GM23338 (cell line): Measurements from ENCODE around the gene ST6GALNAC1. TPM values are rescaled to one million over a fixed set of nuclear protein-coding genes. Genes with fewer than 3 reads are reported as not detected.

ENCODE experiments used
- ATAC-seq: fragments of 200-7000 bp; cut with Tn5 transposase; 3 replicates; pipeline ENCODE4 v1.9.1; 2020
- DNase-seq: peaks from one replicate; pipeline ENCODE4 v3.0.0-alpha.2; 2015; ENCODE audit warnings: low spot score
- H2AFZ ChIP-seq: fragments of 200-600 bp; sonication (generic); 2 replicates; pipeline ENCODE4 v1.8.0; 2016; ENCODE audit warnings: antibody characterized with exemption, mild to moderate bottlenecking, moderate library complexity
- H3F3A ChIP-seq: fragments of 200-600 bp; sonication (generic); replicated peaks from 2 replicates; pipeline ENCODE4 v1.8.0; 2017; ENCODE audit warnings: antibody characterized with exemption, mixed run types, low read depth
- H3K27ac ChIP-seq: fragments of 200-600 bp; sonication (generic); 2 replicates; pipeline ENCODE4 v1.6.1; 2016; ENCODE audit warnings: low read depth
- H3K27me3 ChIP-seq: fragments of 200-600 bp; sonication (generic); 2 replicates; pipeline ENCODE4 v1.8.0; 2016; ENCODE audit warnings: mild to moderate bottlenecking, mixed run types, moderate library complexity; ENCODE audit not compliant: insufficient read depth
- H3K36me3 ChIP-seq: fragments of 200-600 bp; sonication (generic); 2 replicates; pipeline ENCODE4 v1.8.0; 2016; ENCODE audit warnings: mild to moderate bottlenecking; ENCODE audit not compliant: insufficient read depth
- H3K4me1 ChIP-seq: fragments of 200-600 bp; sonication (generic); 2 replicates; pipeline ENCODE4 v1.8.0; 2016; ENCODE audit warnings: mild to moderate bottlenecking, moderate library complexity; ENCODE audit not compliant: insufficient read depth
- H3K4me2 ChIP-seq: fragments of 200-600 bp; sonication (generic); 2 replicates; pipeline ENCODE4 v1.7.1; 2017; ENCODE audit warnings: mixed run types
- H3K4me3 ChIP-seq: fragments of 200-600 bp; sonication (generic); 2 replicates; pipeline ENCODE4 v1.6.1; 2016; ENCODE audit warnings: mixed run types
- H3K79me2 ChIP-seq: fragments of 200-600 bp; sonication (generic); replicated peaks from 2 replicates; pipeline ENCODE4 v1.8.0; 2017; ENCODE audit warnings: mild to moderate bottlenecking; ENCODE audit not compliant: insufficient read depth
- H3K9me2 ChIP-seq: fragments of 200-600 bp; sonication (generic); 2 replicates; pipeline ENCODE4 v1.8.0; 2017; ENCODE audit not compliant: insufficient read depth
- H4K20me1 ChIP-seq: fragments of 200-600 bp; sonication (generic); replicated peaks from 2 replicates; pipeline ENCODE4 v1.8.0; 2017; ENCODE audit warnings: mild to moderate bottlenecking; ENCODE audit not compliant: insufficient read depth
- H3K27ac Mint-ChIP-seq: 2 replicates; pipeline ENCODE4 v1.8.0; 2020; ENCODE audit warnings: inconsistent platforms, mild to moderate bottlenecking, moderate library complexity, mixed read lengths
- H3K27me3 Mint-ChIP-seq: 3 replicates; pipeline ENCODE4 v1.8.0; 2022; ENCODE audit warnings: low read depth, mild to moderate bottlenecking, moderate library complexity, mixed read lengths, inconsistent platforms; ENCODE audit not compliant: insufficient read depth, poor library complexity
- H3K36me3 Mint-ChIP-seq: 3 replicates; pipeline ENCODE4 v1.8.0; 2021; ENCODE audit warnings: low read depth, mild to moderate bottlenecking, inconsistent platforms, moderate library complexity, mixed read lengths
- H3K4me1 Mint-ChIP-seq: 3 replicates; pipeline ENCODE4 v1.8.0; 2020; ENCODE audit warnings: mild to moderate bottlenecking, inconsistent platforms, mixed read lengths
- H3K4me3 Mint-ChIP-seq: 3 replicates; pipeline ENCODE4 v1.8.0; 2021; ENCODE audit warnings: moderate library complexity, mild to moderate bottlenecking, inconsistent platforms, mixed read lengths
- H3K9me3 Mint-ChIP-seq: 3 replicates; pipeline ENCODE4 v1.8.0; 2020; ENCODE audit warnings: moderate library complexity, mild to moderate bottlenecking, inconsistent platforms, mixed read lengths
- CREB1 ChIP-seq: fragments of 250-450 bp; sonication (Bioruptor Pico); IDR thresholded peaks from 2 replicates; pipeline ENCODE4 v1.5.0; 2020; ENCODE audit warnings: low read depth, mild to moderate bottlenecking, moderate library complexity
- ETS1 ChIP-seq: IDR thresholded peaks from 2 replicates; pipeline ENCODE4 v1.6.1; 2016; ENCODE audit warnings: antibody characterized with exemption
- EZH2 ChIP-seq: fragments of 200-600 bp; sonication (generic); IDR thresholded peaks from one replicate; pipeline ENCODE4 v1.8.0; 2017; ENCODE audit warnings: antibody characterized with exemption, mild to moderate bottlenecking, low read depth; ENCODE audit not compliant: unreplicated experiment
- EZH2phosphoT487 ChIP-seq: fragments of 200-600 bp; sonication (generic); IDR thresholded peaks from one replicate; pipeline ENCODE4 v1.8.1; 2018; ENCODE audit warnings: antibody characterized with exemption; ENCODE audit not compliant: unreplicated experiment
- JUNB ChIP-seq: IDR thresholded peaks from one replicate; pipeline ENCODE4 v1.6.1; 2016; ENCODE audit warnings: antibody characterized with exemption; ENCODE audit not compliant: unreplicated experiment
- POLR2AphosphoS5 ChIP-seq: IDR thresholded peaks from 2 replicates; pipeline ENCODE4 v1.6.1; 2016; ENCODE audit warnings: antibody characterized with exemption, low read depth
- REST ChIP-seq: IDR thresholded peaks from one replicate; pipeline ENCODE4 v1.6.1; 2018; ENCODE audit warnings: antibody characterized with exemption; ENCODE audit not compliant: unreplicated experiment
- STAT1 ChIP-seq: IDR thresholded peaks from one replicate; pipeline ENCODE4 v1.6.1; 2016; ENCODE audit warnings: antibody characterized with exemption; ENCODE audit not compliant: unreplicated experiment
- ZNF114 ChIP-seq: fragments of 250-450 bp; sonication (Bioruptor Pico); IDR thresholded peaks from 2 replicates; pipeline ENCODE4 v1.5.0; 2020; ENCODE audit warnings: mild to moderate bottlenecking, moderate library complexity
- polyA plus RNA-seq: library from polyadenylated mRNA; unstranded; fragments of >200 nt; fragmentation: Nextera tagmentation; extraction: Ambion mirVana; gene quantifications from 2 replicates; pipeline ENCODE4 v1.2.1, GENCODE V29; 2016
- total RNA-seq: library from RNA; depleted of rRNA; stranded (reverse); fragments of >200 nt; shearing (Covaris generic); gene quantifications from 2 replicates; pipeline ENCODE4 v1.2.3, GENCODE V29; 2014

The ST6GALNAC1 gene
- total and polyA plus RNA-seq, 2 experiments from 2014 or later = not detected

GRCh38 chr17:76585033-76585648 is 58.4 kb downstream of the ST6GALNAC1 start:
- Histone ChIP-seq H3K4me3 (peak overlapping the region; percentile 77), H3K27ac (no peak overlapping the region), H3K36me3 (no peaks in the 10 kb centered on the region), H2AFZ (peak overlapping the region; percentile 97), H3K27me3 (peaks cover 81% of the 10 kb centered on the region), H3K4me1 (peaks cover 10% of the 10 kb centered on the region), H3K4me2 (peak overlapping the region; percentile 97), H3F3A (0 out of 2 replicates have a peak, but pooled peaks cover 3% of the 10 kb centered on the region), H3K79me2 (no peaks in the 10 kb centered on the region), H3K9me2 (no peaks in the 10 kb centered on the region), H4K20me1 (no peaks in the 10 kb centered on the region; the same call in 1 of the 2 replicates)
- Mint-ChIP-seq H3K36me3 (no peaks in the 10 kb centered on the region; the same call in 2 of the 3 replicates), H3K27me3 (peaks cover 63% of the 10 kb centered on the region), H3K4me1 (peaks cover 13% of the 10 kb centered on the region; the same call in 2 of the 3 replicates), H3K4me3 (peak overlapping the region; percentile 73), H3K9me3 (no peaks in the 10 kb centered on the region; the same call in 1 of the 3 replicates), H3K27ac (no peak overlapping the region)
- no peak for TF ChIP-seq ETS1
- no peak for TF ChIP-seq POLR2AphosphoS5
- TF ChIP-seq EZH2 = peak; percentile 92
- TF ChIP-seq CREB1 (CRISPR knock-in tag) = no peak
- TF ChIP-seq EZH2phosphoT487 = peak; percentile 26
- ATAC-seq = peak; percentile 55
- DNase-seq = peak; percentile 76

GRCh38 chr17:76584427-76585032 is 59.0 kb downstream of the ST6GALNAC1 start:
- Histone ChIP-seq H3K4me1 (peaks cover 10% of the 10 kb centered on the region), H3K27me3 (peaks cover 86% of the 10 kb centered on the region), H3K79me2 (no peaks in the 10 kb centered on the region), H2AFZ (peak overlapping the region; percentile 97), H3K36me3 (no peaks in the 10 kb centered on the region), H3K4me3 (peak overlapping the region; percentile 77), H3K27ac (no peak overlapping the region), H3K9me2 (no peaks in the 10 kb centered on the region), H3K4me2 (peak overlapping the region; percentile 97), H4K20me1 (no peaks in the 10 kb centered on the region; the same call in 1 of the 2 replicates), H3F3A (0 out of 2 replicates have a peak, but pooled peaks cover 3% of the 10 kb centered on the region)
- Mint-ChIP-seq H3K27me3 (peaks cover 66% of the 10 kb centered on the region), H3K4me1 (peaks cover 13% of the 10 kb centered on the region; the same call in 2 of the 3 replicates), H3K36me3 (no peaks in the 10 kb centered on the region; the same call in 2 of the 3 replicates), H3K4me3 (peak overlapping the region; percentile 73), H3K9me3 (no peaks in the 10 kb centered on the region; the same call in 1 of the 3 replicates), H3K27ac (no peak overlapping the region)
- ATAC-seq = peak; percentile 15; the same call in 2 of the 3 replicates
- DNase-seq = peak; percentile 50
- TF ChIP-seq EZH2 (peak; percentile 62), JUNB (no peak)

GRCh38 chr17:76582660-76583059 is 60.9 kb downstream of the ST6GALNAC1 start:
- peaks cover 11% of the 10 kb centered on the region; the same call in 2 of the 3 replicates for H3K4me1 Mint-ChIP-seq
- Histone ChIP-seq H3K27ac (no peak overlapping the region), H2AFZ (no peak overlapping the region), H3K36me3 (no peaks in the 10 kb centered on the region), H3K4me1 (peaks cover 10% of the 10 kb centered on the region), H3K4me2 (no peak overlapping the region), H3K4me3 (no peak overlapping the region), H3K9me2 (no peaks in the 10 kb centered on the region), H4K20me1 (no peaks in the 10 kb centered on the region), H3F3A (0 out of 2 replicates have a peak, but pooled peaks cover 3% of the 10 kb centered on the region), H3K27me3 (peaks cover 78% of the 10 kb centered on the region), H3K79me2 (no peaks in the 10 kb centered on the region)
- DNase-seq = no peak
- H3K27ac Mint-ChIP-seq = no peak overlapping the region
- no peaks in the 10 kb centered on the region; the same call in 2 of the 3 replicates for H3K36me3 Mint-ChIP-seq
- ATAC-seq = no peak
- H3K9me3 Mint-ChIP-seq = no peaks in the 10 kb centered on the region; the same call in 2 of the 3 replicates
- H3K4me3 Mint-ChIP-seq = no peak overlapping the region
- H3K27me3 Mint-ChIP-seq = peaks cover 54% of the 10 kb centered on the region
- no peak for TF ChIP-seq ZNF114 (CRISPR knock-in tag)
- no peak for TF ChIP-seq JUNB
- no peak for TF ChIP-seq REST
- TF ChIP-seq STAT1 = no peak
- no peak for TF ChIP-seq CREB1 (CRISPR knock-in tag)
